ENCODE measurements around the gene TMEM131L. TPM values are rescaled to one million over a fixed set of nuclear protein-coding genes. Genes with fewer than 3 reads are reported as not detected.

TMEM131L gene
- total RNA-seq, 1 donor from 2014 or later: 60.2 TPM

DNA sequence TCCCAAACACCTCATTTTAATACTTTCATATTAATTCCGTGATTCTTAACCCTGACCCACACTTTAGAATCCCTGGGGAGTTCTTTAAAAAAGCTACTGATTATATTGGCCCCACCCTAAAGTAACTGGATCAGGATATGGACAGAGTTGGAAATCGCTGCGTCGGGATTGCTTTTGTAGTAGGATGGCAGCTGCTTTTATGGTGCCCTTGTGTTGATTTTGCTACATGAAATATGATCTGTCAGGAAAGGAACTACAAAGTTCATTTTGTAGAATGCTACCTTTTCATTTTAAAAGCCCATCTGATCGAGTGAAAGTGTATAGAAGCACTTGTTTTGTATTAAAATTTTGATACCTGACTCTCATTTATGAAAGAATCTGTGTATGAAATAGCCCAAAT lies 43.6 kb downstream of the TMEM131L start:
- TF ChIP-seq, protein P1, sequence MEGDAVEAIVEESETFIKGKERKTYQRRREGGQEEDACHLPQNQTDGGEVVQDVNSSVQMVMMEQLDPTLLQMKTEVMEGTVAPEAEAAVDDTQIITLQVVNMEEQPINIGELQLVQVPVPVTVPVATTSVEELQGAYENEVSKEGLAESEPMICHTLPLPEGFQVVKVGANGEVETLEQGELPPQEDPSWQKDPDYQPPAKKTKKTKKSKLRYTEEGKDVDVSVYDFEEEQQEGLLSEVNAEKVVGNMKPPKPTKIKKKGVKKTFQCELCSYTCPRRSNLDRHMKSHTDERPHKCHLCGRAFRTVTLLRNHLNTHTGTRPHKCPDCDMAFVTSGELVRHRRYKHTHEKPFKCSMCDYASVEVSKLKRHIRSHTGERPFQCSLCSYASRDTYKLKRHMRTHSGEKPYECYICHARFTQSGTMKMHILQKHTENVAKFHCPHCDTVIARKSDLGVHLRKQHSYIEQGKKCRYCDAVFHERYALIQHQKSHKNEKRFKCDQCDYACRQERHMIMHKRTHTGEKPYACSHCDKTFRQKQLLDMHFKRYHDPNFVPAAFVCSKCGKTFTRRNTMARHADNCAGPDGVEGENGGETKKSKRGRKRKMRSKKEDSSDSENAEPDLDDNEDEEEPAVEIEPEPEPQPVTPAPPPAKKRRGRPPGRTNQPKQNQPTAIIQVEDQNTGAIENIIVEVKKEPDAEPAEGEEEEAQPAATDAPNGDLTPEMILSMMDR (IDR thresholded peaks at IDR 0.05; ENCODE audit: partially characterized antibody, unreplicated experiment): no peak
- Mint-ChIP-seq H3K4me3 (ENCODE audit: unreplicated experiment) (no peak overlapping the region), H3K27me3 (ENCODE audit: unreplicated experiment) (no peaks in the 10 kb centered on the region), H3K9me3 (ENCODE audit: unreplicated experiment) (peaks cover 1% of the 10 kb centered on the region), H3K36me3 (ENCODE audit: unreplicated experiment) (no peaks in the 10 kb centered on the region), H3K4me1 (ENCODE audit: low read depth, unreplicated experiment) (peaks cover 10% of the 10 kb centered on the region), H3K27ac (ENCODE audit: unreplicated experiment) (no peak overlapping the region)
- no peak for DNase-seq

DNA sequence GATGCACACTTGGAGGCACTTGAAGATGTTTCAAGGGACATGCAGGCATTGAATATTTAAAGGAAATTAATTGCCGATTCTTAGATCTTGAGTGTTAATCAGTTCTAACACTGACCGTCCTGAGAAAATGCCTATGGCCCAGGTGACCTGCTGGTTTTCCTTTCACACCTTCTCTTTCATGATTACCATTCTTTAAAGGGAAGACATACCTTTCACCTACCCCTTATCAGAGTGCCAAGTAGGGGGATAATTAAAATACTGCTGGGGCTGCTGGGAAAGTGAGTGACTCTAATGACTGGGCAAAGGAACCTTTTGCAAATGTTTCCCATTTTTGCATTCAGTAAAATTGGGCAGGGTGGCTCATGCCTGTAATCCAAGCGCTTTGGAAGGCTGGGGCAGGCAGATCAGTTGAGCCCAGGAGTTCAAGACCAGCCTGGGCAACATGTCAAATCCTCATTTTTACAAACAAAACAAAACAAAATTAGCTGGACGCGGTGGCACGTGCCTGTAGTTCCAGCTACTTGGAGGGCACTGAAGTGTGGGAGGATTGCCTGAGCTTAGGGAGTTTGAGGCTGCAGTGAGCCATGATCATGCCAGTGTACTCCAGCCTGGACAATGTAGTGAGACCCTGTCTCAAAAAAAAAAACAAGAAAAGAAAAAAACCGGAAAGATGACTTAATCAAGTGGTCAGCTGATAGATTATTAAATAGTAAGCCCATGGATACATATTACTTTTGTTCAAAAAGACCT lies 44.3 kb downstream of the TMEM131L start:
- Mint-ChIP-seq H3K27ac (ENCODE audit: unreplicated experiment) (no peak overlapping the region), H3K27me3 (ENCODE audit: unreplicated experiment) (no peaks in the 10 kb centered on the region), H3K4me1 (ENCODE audit: low read depth, unreplicated experiment) (peaks cover 13% of the 10 kb centered on the region), H3K9me3 (ENCODE audit: unreplicated experiment) (peaks cover 3% of the 10 kb centered on the region), H3K4me3 (ENCODE audit: unreplicated experiment) (no peak overlapping the region), H3K36me3 (ENCODE audit: unreplicated experiment) (no peaks in the 10 kb centered on the region)
- DNase-seq: no peak
- TF ChIP-seq, protein P1 (IDR thresholded peaks at IDR 0.05; ENCODE audit: partially characterized antibody, unreplicated experiment): no peak

DNA sequence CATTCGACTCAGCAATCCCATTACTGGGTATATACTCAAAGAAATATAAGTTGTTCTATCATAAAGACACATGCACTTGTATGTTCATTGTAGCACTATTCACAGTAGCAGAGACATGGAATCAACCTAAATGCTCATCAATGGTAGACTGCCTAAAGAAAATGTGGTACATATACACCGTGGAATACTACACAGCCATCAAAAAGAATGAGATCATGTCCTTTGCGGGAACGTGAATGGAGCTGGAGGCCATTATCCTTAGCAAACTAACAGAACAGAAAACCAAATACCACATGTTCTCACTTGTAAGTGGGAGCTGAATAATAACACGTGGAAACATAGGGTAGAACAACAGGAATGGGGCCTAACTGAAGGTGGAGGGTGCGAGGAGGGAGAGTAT lies 44.9 kb downstream of the TMEM131L start:
- Mint-ChIP-seq H3K36me3 (ENCODE audit: unreplicated experiment) (no peaks in the 10 kb centered on the region), H3K4me3 (ENCODE audit: unreplicated experiment) (no peak overlapping the region), H3K27me3 (ENCODE audit: unreplicated experiment) (no peaks in the 10 kb centered on the region)

DNA sequence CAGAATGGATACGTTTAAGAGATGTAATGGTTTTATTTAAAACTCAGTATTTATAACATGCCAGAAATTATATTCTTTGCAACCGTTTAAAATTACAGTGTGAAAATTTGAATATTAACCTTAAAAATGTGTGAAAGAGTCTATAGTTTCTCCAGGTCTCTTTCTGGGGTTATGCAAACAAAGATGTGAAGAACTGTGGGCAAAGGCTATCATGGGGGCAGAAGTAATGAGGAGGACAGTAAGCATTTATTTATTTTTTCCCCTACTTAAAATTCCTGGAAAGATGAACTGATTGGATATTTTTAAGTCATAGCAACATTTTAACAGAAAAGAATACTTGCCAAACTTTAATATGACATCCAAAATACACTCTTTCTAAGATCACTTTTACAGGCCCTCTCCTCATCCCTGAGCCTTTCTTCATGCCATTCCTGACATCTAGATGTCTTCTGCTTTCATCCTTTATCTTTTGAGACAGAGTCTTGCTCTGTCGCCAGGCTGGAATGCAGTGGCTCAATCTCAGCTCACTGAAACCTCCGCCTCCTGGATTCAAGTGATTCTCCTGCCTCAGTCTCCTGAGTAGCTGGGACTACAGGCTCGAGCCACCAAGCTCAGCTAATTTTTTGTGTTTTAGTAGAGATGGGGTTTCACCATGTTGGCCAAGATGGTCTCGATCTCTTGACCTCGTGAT lies 46.1 kb downstream of the TMEM131L start:
- Mint-ChIP-seq H3K36me3 (ENCODE audit: unreplicated experiment) (no peaks in the 10 kb centered on the region), H3K9me3 (ENCODE audit: unreplicated experiment) (peaks cover 3% of the 10 kb centered on the region), H3K4me3 (ENCODE audit: unreplicated experiment) (no peak overlapping the region), H3K27ac (ENCODE audit: unreplicated experiment) (no peak overlapping the region), H3K4me1 (ENCODE audit: low read depth, unreplicated experiment) (peaks cover 13% of the 10 kb centered on the region), H3K27me3 (ENCODE audit: unreplicated experiment) (no peaks in the 10 kb centered on the region)
- no peak for DNase-seq
- TF ChIP-seq, protein P1 (IDR thresholded peaks at IDR 0.05; ENCODE audit: partially characterized antibody, unreplicated experiment): no peak

More for the DNA sequence above, 44.9 kb downstream of the TMEM131L start:
- TF ChIP-seq, protein P1 (IDR thresholded peaks at IDR 0.05; ENCODE audit: partially characterized antibody, unreplicated experiment): no peak
- Mint-ChIP-seq H3K4me1 (ENCODE audit: low read depth, unreplicated experiment) (peaks cover 13% of the 10 kb centered on the region), H3K9me3 (ENCODE audit: unreplicated experiment) (peaks cover 3% of the 10 kb centered on the region), H3K27ac (ENCODE audit: unreplicated experiment) (no peak overlapping the region)
- DNase-seq: no peak

DNA sequence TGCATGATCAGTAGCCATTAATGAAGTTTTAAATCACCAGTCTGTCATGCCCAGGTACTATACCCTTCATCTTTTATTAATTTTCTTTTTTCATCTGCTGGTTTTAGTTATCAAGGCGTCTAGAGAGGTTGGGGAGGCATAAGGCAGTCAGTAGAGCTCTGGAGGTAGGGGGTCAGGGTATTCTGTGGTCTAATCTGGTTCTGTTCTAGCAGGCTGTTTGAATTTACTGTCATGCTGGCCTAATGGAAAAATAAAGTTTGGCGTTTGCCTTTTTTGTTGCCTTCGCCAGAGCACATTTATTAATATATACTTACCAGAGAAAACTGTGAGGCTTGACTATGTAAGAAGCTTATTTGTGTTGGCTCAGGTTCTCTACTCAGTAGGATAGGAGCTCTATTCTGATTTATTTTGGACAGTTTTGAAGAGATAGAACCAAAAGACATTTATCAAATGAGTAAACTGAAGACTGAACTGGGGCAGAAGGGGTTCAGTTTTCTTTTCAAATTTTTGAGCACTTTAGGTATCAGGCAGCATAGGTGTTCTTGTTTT lies 46.9 kb downstream of the TMEM131L start:
- Mint-ChIP-seq H3K36me3 (ENCODE audit: unreplicated experiment) (no peaks in the 10 kb centered on the region), H3K27me3 (ENCODE audit: unreplicated experiment) (no peaks in the 10 kb centered on the region), H3K4me1 (ENCODE audit: low read depth, unreplicated experiment) (peaks cover 13% of the 10 kb centered on the region), H3K9me3 (ENCODE audit: unreplicated experiment) (peaks cover 2% of the 10 kb centered on the region), H3K4me3 (ENCODE audit: unreplicated experiment) (no peak overlapping the region), H3K27ac (ENCODE audit: unreplicated experiment) (no peak overlapping the region)
- no peak for DNase-seq
- TF ChIP-seq, protein P1 (IDR thresholded peaks at IDR 0.05; ENCODE audit: partially characterized antibody, unreplicated experiment): no peak
